Right lobe of liver (tissue), 6 donors: Measurements from ENCODE around the gene HORMAD2. TPM values are rescaled to one million over a fixed set of nuclear protein-coding genes. Genes with fewer than 3 reads are reported as not detected.

Experiments used
- ATAC-seq, 4 donors: fragments of 200-7000 bp; cut with Tn5 transposase; one replicate each; pipeline ENCODE4 v1.9.1; 2020; ENCODE audit warnings: mild to moderate bottlenecking in 4 of 4, moderate library complexity in 4 of 4
- DNase-seq, 3 donors: peaks; one replicate each; pipeline ENCODE4 v3.0.0-alpha.2; 2020
- H3K27ac ChIP-seq, 3 donors: fragments of 200-600 bp; one replicate each; pipeline ENCODE4 v1.8.0; 2022
- H3K27me3 ChIP-seq, 2 donors: fragments of 200-600 bp; one replicate each; pipeline ENCODE4 v1.8.0; 2022
- H3K36me3 ChIP-seq, 4 donors: fragments of 200-600 bp; sonication (generic) in 1 of 4; one replicate each; pipeline versions ENCODE4 v1.5.1 to v1.8.0; 2017 to 2022; ENCODE audit warnings: control low read depth in 1 of 4
- H3K4me1 ChIP-seq, 4 donors: fragments of 200-600 bp; sonication (generic) in 1 of 4; one replicate each; pipeline versions ENCODE4 v1.5.1 to v1.8.0; 2017 to 2022; ENCODE audit warnings: control low read depth in 1 of 4
- H3K4me3 ChIP-seq, 3 donors: fragments of 200-600 bp; one replicate each; pipeline ENCODE4 v1.8.0; 2022
- H3K9me3 ChIP-seq, 4 donors: fragments of 200-600 bp; sonication (generic) in 1 of 4; one replicate each; pipeline versions ENCODE4 v1.5.1 to v1.8.0; 2017 to 2022; ENCODE audit warnings: control low read depth in 1 of 4
- CTCF ChIP-seq, 4 donors: fragments of 200-600 bp in 3 of 4; fragments of 450-650 bp in 1 of 4; IDR thresholded peaks; one replicate each; pipeline versions ENCODE4 v1.5.1 to v1.8.0; 2016 to 2022; ENCODE audit warnings: antibody characterized with exemption in 4 of 4, mild to moderate bottlenecking in 2 of 4
- POLR2A ChIP-seq: fragments of 450-650 bp; IDR thresholded peaks from one replicate; pipeline ENCODE4 v1.6.1; 2017; ENCODE audit warnings: antibody characterized with exemption, mild to moderate bottlenecking
- WGBS: methylation state at CpG from one replicate; pipeline ENCODE4 v1.1.6; 2018; ENCODE audit warnings: low coverage, low lambda C conversion rate; ENCODE audit not compliant: insufficient coverage; ENCODE audit errors: missing lambda C conversion rate; 5-methylcytosine and 5-hydroxymethylcytosine counted together
- intact Hi-C, 2 donors: fragments of 100-400 bp; cut with DNase I; formaldehyde crosslinking; loops; one replicate each; pipeline versions ENCODE4 v1.11.2 to v1.14.1; 2022
- total RNA-seq, 6 experiments: library from RNA; depleted of rRNA in 2 of 6; stranded (reverse); fragments of >200 nt in 2 of 6; fragmentation: NEBNext Ultra II Directional in 3 of 6; extraction: Animal tissue kit (Norgen Biotek cat#: 25700) in 3 of 6; gene quantifications; one replicate each; pipeline versions ENCODE4 v1.1.0 to v1.2.4, GENCODE V29; 2016 to 2023
- donor health status: DM: no; HTN: yes; CAD: no.
- donor health status: DM: no; HTN: no; CAD: no.
- donor health status: DM: no; HTN: no; CAD: no.
- donor health status: DM: no; HTN: yes; CAD: no.
- donor health status: DM: no; HTN: yes; CAD: no.

Gene HORMAD2
- total RNA-seq, 6 experiments from 2014 or later = 0.50 to 3.0 (median 1.6) TPM; not detected in 1

GRCh38 chr22:30221121-30221992 lies 141.1 kb downstream of the HORMAD2 start:
- no peak for TF ChIP-seq CTCF (IDR thresholded peaks at IDR 0.05)
- TF ChIP-seq POLR2A = no peak
- no peaks in the 10 kb centered on the region for H3K27me3 ChIP-seq
- ATAC-seq (peak; percentile 33 to 55 (median 34)), DNase-seq (no peak)
- H3K27ac ChIP-seq = no peak overlapping the region
- WGBS = 64% methylated on average over 19 of the region's 26 CpGs
- no peaks in the 10 kb centered on the region for H3K4me1 ChIP-seq
- H3K4me3 ChIP-seq = no peak overlapping the region
- intact Hi-C loops = no loop called here
- H3K9me3 ChIP-seq = no peaks in the 10 kb centered on the region
- H3K36me3 ChIP-seq = no peaks in the 10 kb centered on the region

GRCh38 chr22:30222321-30222720 lies 142.1 kb downstream of the HORMAD2 start:
- Histone ChIP-seq H3K4me3 (no peak overlapping the region), H3K4me1 (no peaks in the 10 kb centered on the region), H3K27ac (no peak overlapping the region), H3K27me3 (no peaks in the 10 kb centered on the region), H3K36me3 (no peaks in the 10 kb centered on the region), H3K9me3 (no peaks in the 10 kb centered on the region)
- 62% methylated on average over 2 of the region's 4 CpGs for WGBS
- no peak for DNase-seq
- intact Hi-C loops = no loop called here
- no peak for TF ChIP-seq POLR2A
- TF ChIP-seq CTCF (IDR thresholded peaks at IDR 0.05) = no peak
- no peak for ATAC-seq

GRCh38 chr22:30223303-30223702 lies 143.0 kb downstream of the HORMAD2 start:
- Histone ChIP-seq H3K9me3 (no peaks in the 10 kb centered on the region), H3K27me3 (no peaks in the 10 kb centered on the region), H3K4me1 (no peaks in the 10 kb centered on the region), H3K4me3 (no peak overlapping the region), H3K36me3 (no peaks in the 10 kb centered on the region), H3K27ac (no peak overlapping the region)
- DNase-seq (no peak), ATAC-seq (peak in 1 of 4 donors; percentile 7)
- intact Hi-C loops = no loop called here
- no peak for TF ChIP-seq POLR2A
- no peak for TF ChIP-seq CTCF (IDR thresholded peaks at IDR 0.05)
- 49% methylated on average over 12 of the region's 15 CpGs for WGBS

- Histone ChIP-seq H3K4me3 (no peak overlapping the region), H3K9me3 (no peaks in the 10 kb centered on the region), H3K27me3 (no peaks in the 10 kb centered on the region), H3K27ac (no peak overlapping the region), H3K4me1 (no peaks in the 10 kb centered on the region), H3K36me3 (no peaks in the 10 kb centered on the region)
- intact Hi-C loops = no loop called here
- TF ChIP-seq CTCF (IDR thresholded peaks at IDR 0.05) = no peak
- no peak for TF ChIP-seq POLR2A
- DNase-seq (no peak), ATAC-seq (no peak)
- WGBS = 42% methylated on average over 7 of the region's 11 CpGs
These were observed 144.0 kb downstream of the HORMAD2 start for GRCh38 chr22:30224161-30224857.
